Calu3 (cell line): ENCODE measurements around the gene IL33. TPM values are rescaled to one million over a fixed set of nuclear protein-coding genes. Genes with fewer than 3 reads are reported as not detected.

Source experiments
- BruUV-seq: library from RNA; stranded (reverse); fragments of 400-500 nt; replicated peaks from 2 replicates; lab custom pipeline; 2021; lab: Mats Ljungman, UMichigan
- CTCF ChIA-PET: fragments of 300-600 bp; sonication (Branson Sonifier 250); formaldehyde crosslinking; loops from one replicate; lab custom pipeline; 2022; ENCODE audit warnings: antibody characterized with exemption; lab: Charles Lee
- DNase-seq: peaks from one replicate; pipeline ENCODE4 v3.0.0; 2022
- H3K27ac Mint-ChIP-seq: one replicate; pipeline ENCODE4 v1.8.0; 2022; ENCODE audit warnings: mixed read lengths; ENCODE audit not compliant: unreplicated experiment
- H3K27me3 Mint-ChIP-seq: one replicate; pipeline ENCODE4 v1.8.0; 2022; ENCODE audit warnings: mixed read lengths; ENCODE audit not compliant: unreplicated experiment
- H3K36me3 Mint-ChIP-seq: one replicate; pipeline ENCODE4 v1.8.0; 2022; ENCODE audit warnings: mild to moderate bottlenecking, moderate library complexity, mixed read lengths; ENCODE audit not compliant: insufficient read depth, unreplicated experiment
- H3K4me1 Mint-ChIP-seq: one replicate; pipeline ENCODE4 v1.8.0; 2022; ENCODE audit warnings: mild to moderate bottlenecking, low read depth, mixed read lengths; ENCODE audit not compliant: unreplicated experiment
- H3K4me3 Mint-ChIP-seq: one replicate; pipeline ENCODE4 v1.8.0; 2022; ENCODE audit warnings: mild to moderate bottlenecking, low read depth, moderate library complexity, mixed read lengths; ENCODE audit not compliant: unreplicated experiment
- H3K9me3 Mint-ChIP-seq: one replicate; pipeline ENCODE4 v1.8.0; 2022; ENCODE audit warnings: low read depth, mixed read lengths; ENCODE audit not compliant: unreplicated experiment
- CTCF ChIP-seq: fragments of 200-600 bp; IDR thresholded peaks from one replicate; pipeline ENCODE4 v1.8.0; 2022; ENCODE audit warnings: antibody characterized with exemption; ENCODE audit not compliant: unreplicated experiment
- intact Hi-C: fragments of 100-400 bp; cut with micrococcal nuclease; formaldehyde crosslinking; loops from one replicate; pipeline ENCODE4 v1.10.0; 2022; ENCODE audit not compliant: unreplicated experiment
- total RNA-seq: library from RNA; stranded (reverse); gene quantifications from 2 replicates; pipeline ENCODE4 v1.2.3, GENCODE V29; 2022

IL33 gene
- total RNA-seq, 1 experiment from 2014 or later: 0.64 TPM

- DNase-seq: no peak
- intact Hi-C loops: no loop called here
- H3K9me3 Mint-ChIP-seq: peaks cover under 1% of the 10 kb centered on the region
- no peak overlapping the region for H3K4me3 Mint-ChIP-seq
- no peak overlapping the region for H3K27ac Mint-ChIP-seq
- BruUV-seq: no TSS peak
- no peaks in the 10 kb centered on the region for H3K36me3 Mint-ChIP-seq
- CTCF ChIA-PET: no interaction called here
- H3K4me1 Mint-ChIP-seq: peaks cover 11% of the 10 kb centered on the region
- H3K27me3 Mint-ChIP-seq: no peaks in the 10 kb centered on the region
- TF ChIP-seq CTCF: no peak
Observed at GRCh38 chr9:6188466-6188865, 27.1 kb upstream of the IL33 start.

- CTCF ChIA-PET: interaction anchor here (0.7 kb wide), 1 partner anchor 33 kb away, joined by 3 read pairs; no protein-coding TSS in a partner anchor
- H3K27ac Mint-ChIP-seq: no peak overlapping the region
- H3K4me3 Mint-ChIP-seq: no peak overlapping the region
- TF ChIP-seq CTCF: no peak
- no peaks in the 10 kb centered on the region for H3K36me3 Mint-ChIP-seq
- no peak for DNase-seq
- H3K27me3 Mint-ChIP-seq: no peaks in the 10 kb centered on the region
- peaks cover 3% of the 10 kb centered on the region for H3K9me3 Mint-ChIP-seq
- intact Hi-C loops: no loop called here
- BruUV-seq: no TSS peak
- H3K4me1 Mint-ChIP-seq: peaks cover 7% of the 10 kb centered on the region
Observed at GRCh38 chr9:6188906-6189305, 26.7 kb upstream of the IL33 start.

GRCh38 chr9:6194934-6195333 is 20.7 kb upstream of the IL33 start:
- intact Hi-C loops: no loop called here
- no peak for DNase-seq

GRCh38 chr9:6195714-6196360 is 19.8 kb upstream of the IL33 start:
- no peak overlapping the region for H3K4me3 Mint-ChIP-seq
- peaks cover 15% of the 10 kb centered on the region for H3K4me1 Mint-ChIP-seq
- H3K9me3 Mint-ChIP-seq: peaks cover 5% of the 10 kb centered on the region
- CTCF ChIA-PET: no interaction called here
- no peak for TF ChIP-seq CTCF
- BruUV-seq: no TSS peak
- no peak overlapping the region for H3K27ac Mint-ChIP-seq
- no peak for DNase-seq
- intact Hi-C loops: no loop called here
- no peaks in the 10 kb centered on the region for H3K36me3 Mint-ChIP-seq
- no peaks in the 10 kb centered on the region for H3K27me3 Mint-ChIP-seq

More at GRCh38 chr9:6194934-6195333, 20.7 kb upstream of the IL33 start:
- peaks cover 3% of the 10 kb centered on the region for H3K9me3 Mint-ChIP-seq
- BruUV-seq: no TSS peak
- no peak overlapping the region for H3K4me3 Mint-ChIP-seq
- no peaks in the 10 kb centered on the region for H3K27me3 Mint-ChIP-seq
- CTCF ChIA-PET: interaction anchor here (0.9 kb wide), 1 partner anchor 111 kb away, joined by 5 read pairs; no protein-coding TSS in a partner anchor
- no peaks in the 10 kb centered on the region for H3K36me3 Mint-ChIP-seq
- peaks cover 9% of the 10 kb centered on the region for H3K4me1 Mint-ChIP-seq
- H3K27ac Mint-ChIP-seq: no peak overlapping the region
- TF ChIP-seq CTCF: no peak
